Activated naive CD8-positive, alpha-beta T cell treated with anti-CD3 and anti-CD28 coated beads, Interleukin-2, amount 50 U/mL, for 16 hours (primary cell): ENCODE measurements around the gene MTMR10.

ENCODE experiments used
- DNase-seq: peaks from one replicate; pipeline ENCODE4 v3.0.0-alpha.2; 2020; ENCODE audit warnings: low read depth, low spot score

Gene MTMR10

DNA sequence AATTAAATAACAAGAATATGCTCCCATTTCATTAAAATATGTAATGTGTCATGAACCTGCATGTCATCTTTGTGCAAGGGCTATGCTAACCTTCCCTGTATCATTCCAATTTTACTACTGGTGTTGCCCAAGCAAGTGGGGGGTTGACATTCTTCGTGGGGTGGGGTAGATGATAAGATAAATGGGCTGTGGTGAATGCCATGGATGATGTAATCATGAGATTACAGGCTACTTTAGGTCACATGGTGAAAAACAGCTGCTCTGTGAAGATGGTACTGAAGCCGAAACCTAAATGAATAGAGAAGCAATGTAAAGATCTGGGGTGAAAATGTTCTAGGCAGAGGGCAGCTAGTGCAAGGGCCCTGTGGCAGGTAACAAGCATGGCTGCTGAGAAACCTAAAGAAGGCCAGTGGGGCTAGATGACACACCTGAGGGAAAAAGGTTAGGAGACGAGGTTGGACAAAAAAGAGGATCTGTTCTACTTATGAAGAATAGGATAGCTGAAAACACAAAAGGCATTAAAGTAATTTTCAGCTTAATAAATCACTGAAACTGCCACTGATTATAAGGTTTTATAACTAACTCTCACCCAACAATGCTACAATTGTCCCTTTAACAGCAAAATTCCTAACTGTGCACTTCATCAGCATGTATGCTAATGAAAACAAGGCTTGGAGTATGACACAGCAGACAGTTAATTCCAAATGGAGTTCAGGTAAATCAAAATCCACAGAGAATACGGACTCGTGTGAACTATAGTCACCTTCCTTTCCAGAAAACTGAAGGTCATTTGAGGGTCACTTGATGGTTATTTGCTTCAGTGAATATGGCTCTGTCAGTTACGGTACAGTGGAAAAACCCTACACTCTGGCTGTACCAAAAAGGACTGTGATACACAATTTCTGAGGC lies 35.0 kb downstream of the MTMR10 start:
- DNase-seq: no peak

DNA sequence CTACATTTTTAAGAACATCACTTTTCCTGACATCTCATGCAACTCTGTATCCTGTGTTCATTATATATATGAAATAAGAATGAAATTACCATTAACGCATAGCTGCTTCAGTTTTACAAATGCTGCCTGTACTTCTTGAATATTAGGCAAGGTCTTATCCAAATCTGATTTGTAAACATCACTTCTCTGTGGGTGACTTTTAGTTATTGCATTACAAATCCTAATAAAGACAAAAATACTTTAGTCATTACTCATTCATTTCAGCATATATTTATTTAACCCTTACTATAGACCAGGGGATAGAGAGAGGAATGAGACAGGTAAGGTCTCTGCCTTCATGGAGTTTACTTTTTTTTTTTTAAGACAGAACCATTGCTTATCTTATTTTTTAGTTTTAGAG lies 36.8 kb downstream of the MTMR10 start:
- DNase-seq: no peak

DNA sequence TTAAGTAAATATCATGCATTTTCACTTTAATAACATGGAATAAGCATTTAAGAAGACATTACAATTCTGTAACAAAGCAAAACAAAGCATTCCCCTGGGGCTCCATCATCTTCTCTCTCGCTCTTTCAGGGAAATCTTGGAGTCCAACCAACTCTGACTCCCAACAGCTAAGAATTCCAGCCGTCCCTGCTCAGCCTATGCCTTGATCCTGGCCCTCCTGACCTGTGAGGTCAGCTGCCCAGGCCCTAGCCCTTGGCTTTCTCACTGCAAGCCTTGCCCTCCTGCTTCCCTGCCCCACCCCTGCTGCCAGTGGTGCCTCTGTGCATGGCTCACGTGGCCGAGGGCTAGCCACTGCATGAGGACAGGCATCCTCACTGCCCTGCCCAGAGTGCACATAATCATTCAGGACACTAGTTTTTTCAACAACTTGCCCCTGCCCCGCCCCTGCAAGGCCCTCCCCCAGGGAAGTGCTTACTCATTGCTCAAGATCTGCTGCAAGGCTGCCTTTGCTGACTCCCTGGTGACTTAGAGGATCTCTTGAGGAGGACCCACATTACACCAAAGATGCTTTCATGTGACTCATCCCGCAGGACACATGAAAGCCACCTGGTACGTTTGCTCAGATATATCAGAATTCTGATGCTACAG lies 37.6 kb downstream of the MTMR10 start:
- no peak for DNase-seq

DNA sequence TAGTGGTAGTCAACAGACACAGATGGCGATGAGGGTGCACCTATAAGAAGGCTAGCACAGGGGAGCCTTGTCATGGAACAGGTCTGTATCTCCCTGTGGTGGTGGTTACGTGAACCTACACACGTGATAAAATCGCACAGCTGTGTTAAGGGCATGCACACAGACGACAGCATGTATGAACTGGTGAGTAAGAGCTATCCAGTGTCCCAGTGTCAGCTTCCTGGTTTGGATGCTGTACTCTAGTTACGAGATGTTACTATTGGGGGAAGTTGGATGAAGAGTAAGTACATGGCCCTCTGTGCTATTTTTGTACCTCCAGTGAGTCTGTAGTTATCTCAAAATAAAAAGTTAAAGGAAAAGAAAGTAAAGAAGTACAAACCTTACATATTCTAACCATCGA lies 38.2 kb downstream of the MTMR10 start:
- DNase-seq: no peak

DNA sequence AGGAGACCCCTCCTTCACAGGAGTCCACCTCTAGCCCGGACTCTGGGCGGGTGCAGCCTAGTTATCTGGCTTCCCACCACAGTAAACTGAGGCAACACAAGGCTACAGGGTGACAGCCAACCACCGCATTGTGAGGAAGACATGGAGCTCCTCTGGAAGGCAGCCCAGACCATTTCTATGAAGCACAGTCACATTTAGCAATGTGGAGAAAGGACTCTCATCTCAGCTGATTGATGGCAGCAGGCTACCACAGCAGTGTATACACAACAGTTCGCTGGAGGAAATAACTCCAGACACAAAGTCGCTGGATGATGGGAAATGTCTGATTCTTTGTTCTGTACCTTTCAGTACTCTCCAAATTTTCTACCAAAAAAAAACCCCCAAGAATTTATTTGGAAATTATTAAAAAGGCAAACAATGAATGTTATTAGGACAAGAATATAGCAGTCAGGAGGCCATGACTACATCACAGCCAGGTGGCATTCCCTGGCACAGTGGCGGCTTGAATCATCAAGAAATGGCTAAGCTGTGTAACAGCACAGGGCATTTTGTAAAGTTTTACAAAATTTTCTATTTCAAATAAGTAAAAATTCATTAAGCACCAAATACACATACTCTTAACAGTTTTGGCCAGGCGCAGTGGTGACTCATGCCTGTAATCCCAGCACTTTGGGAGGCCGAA lies 47.6 kb downstream of the MTMR10 start:
- no peak for DNase-seq

DNA sequence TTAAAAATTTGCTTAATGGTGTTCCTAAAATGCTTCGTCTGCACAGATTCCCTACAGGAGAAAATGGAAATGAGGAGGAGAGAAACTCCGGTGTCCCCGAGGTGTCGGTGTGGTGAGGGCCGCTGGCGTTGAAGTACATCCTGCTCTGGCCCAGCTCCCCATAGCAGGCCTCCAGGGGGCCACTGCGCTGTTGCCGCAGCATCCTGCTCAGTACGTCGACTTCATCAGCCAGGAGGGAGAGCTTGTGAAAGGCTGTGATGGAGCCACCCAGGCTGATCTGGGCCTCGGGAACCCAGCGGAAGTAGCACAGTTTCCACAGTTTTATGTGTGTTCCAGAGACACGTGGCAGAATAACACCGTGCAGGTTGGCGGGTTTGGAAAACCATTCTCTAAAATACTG lies 49.9 kb downstream of the MTMR10 start:
- DNase-seq: no peak

DNA sequence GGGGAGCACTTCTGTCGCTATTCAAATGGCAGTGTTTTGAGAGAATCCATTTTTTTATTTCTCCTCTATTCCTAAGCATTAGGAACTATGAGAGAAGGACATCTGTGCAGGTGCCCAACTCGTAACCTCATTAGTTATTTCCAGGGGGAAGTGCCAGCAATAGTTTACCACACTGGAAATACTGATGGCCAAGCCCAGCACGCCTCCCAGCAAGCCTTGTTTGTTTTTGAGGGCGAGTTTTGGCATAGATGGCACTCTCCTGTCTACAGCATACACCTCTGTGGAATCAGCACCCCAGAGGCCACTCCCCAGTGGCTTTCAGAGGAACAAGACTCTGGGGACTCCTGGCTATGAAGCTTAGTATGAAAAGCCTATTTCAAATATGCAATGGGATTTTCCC lies 51.1 kb downstream of the MTMR10 start:
- no peak for DNase-seq

DNA sequence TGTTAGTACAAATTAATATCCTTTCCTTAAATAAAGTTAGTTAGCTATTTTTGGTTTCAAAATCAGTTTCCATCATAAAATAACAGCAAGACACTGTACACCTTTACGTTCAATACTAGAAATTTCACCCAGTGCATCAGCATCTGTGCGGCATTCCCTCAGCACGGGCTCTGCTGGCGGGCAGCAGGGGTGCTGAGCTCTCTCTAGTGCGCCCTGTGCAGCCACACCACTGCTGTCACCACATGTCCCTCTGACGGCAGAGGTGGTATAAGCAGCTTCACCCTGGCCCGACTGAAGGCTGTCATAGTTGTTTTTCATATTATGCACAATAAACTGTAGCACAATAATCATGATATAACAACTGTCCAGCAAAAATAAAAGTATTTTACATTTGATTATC lies 52.3 kb downstream of the MTMR10 start:
- DNase-seq: no peak

DNA sequence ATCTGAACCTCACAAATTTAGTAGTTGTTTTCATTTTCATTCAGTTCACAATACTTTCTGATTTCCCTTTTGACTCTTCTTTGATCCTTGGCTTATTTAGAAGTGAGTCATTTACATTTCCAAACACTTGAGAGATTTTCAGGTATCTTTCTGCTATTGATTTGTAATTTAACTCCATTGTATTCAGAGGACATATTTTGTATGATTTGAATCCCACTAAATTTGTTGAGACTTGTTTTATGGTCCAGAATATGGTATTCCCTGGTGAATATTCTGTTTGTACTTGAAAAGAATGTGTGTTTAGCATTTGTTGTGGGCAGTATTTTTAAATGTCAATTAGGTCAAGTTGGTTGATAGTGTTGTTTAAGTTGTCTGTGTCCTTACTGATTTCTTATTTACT lies 58.1 kb downstream of the MTMR10 start:
- DNase-seq: no peak

DNA sequence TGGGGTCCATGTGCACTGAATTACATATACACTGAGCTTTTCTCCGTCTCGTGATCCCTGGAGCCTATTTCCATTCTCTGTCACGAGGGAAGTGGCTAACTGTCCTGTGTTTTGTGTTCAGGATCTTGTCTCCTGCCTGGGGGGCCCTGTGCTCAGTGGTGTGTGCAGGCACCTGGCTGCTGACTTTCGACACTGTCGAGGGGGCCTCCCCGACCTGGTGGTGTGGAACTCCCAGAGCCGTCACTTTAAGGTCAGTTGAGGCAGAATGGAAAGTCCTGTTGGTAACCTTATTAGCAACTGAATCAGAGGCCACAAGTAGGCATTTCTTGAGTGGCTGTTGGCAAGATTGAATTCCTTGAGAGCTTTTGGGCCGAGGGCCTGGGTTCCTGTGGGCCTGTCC lies 61.0 kb downstream of the MTMR10 start:
- DNase-seq: no peak

DNA sequence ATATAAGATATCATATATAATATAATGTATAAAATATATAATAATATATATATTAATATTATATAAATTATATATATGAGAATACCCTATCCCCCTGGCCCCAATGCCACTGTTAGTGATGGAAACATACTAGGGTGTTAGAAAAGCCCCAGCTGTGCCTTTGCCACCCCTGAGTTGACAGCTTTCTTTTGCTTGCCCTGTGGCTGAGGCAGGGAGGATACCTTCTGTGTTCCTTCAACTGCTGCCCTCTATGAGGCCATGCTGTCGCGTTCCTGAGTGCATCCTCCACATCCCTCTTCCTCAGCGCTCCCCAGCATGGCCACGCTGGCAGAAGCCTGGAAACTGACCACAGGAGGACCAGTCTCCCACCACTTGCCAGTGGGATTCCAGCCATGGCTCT lies 61.4 kb downstream of the MTMR10 start:
- DNase-seq: no peak

DNA sequence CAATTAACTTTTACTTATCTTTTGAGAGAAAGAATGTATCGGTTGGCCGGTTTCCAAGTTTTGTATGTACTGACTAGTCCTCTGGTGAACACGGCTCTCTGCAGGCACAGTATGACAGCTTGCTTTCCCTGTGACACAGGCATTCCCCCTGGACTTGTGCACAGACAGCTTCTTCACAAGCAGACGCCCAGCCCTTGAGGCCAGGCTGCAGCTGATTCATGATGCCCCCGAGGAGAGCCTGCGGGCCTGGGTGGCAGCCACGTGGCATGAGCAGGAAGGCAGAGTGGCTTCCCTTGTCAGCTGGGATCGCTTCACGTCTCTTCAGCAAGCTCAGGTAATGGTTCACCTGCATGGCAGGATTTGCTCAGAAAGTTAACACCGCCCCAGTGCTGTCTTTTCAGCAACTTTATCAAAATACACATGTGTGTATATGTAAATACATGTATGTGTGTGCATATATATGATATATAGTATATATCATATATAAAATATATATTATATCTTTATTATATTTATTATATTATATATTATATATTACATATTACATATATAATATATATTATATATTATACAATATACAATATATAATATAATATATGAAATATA lies 62.3 kb downstream of the MTMR10 start:
- DNase-seq: no peak

DNA sequence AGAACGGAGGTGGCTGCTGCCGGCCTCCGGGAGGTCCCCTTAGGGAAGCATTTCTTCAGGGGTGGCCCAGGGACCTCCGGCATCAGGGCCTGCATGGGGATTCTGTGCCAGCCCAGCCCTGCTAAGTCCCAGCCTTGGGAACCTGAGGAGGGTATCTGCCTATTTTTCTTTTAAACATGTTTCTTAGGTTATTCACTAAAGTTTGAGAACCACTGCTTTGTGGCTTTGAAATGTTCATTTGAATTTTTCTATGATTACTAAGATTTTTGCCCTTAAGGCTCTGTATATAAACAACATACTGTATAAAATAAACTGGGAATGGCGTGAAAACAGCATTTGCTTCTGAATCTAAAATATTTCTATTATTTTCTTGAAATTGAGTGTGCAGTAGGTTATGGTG lies 63.4 kb downstream of the MTMR10 start:
- no peak for DNase-seq

DNA sequence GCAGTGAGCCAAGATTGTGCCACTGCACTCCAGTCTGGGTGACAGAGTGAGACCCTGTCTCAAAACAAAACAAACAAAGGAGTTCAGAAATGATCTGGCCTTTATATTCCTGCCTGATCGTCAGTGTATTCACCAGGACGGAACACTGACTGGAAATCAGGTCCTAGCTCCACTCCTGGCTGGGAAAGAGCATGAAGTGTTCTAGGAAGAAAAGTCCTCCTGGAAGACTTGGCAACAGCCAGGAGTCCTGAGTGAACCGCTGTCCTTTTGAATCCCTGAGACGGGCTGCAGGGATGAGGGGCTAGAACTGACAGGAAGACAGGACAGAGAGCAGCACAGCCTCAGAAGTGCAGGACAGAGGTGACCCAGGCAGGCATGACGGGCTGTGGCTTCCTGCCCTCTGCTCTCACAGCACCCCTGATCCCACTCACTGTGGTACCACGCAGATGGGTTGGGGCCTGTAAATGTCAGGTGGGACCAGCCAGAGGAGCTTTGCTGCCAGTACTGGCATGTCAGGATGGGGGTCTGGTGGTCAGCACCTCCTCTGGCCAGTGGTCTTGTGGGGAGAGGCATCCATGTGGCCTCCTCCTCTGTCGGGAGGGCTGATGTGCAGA lies 64.2 kb downstream of the MTMR10 start:
- DNase-seq: no peak

DNA sequence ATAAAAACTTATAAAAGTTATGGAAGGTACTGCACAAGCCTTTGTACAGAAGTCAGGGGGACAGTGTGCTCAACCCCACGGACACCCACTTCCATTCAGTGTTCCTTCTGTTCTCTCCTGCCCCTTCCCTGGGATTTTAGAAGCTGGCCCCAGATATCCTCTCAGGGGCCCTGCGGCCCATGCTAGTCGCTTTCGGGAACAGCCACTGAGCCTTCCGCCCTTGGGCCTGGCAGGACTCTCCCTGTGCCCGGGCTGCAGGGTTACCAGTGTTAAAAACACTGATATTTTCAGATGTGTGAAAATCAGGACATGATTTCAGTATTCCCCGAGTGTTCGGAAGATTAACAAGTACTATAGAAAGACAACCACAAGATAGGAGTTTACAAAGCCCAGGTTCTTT lies 65.3 kb downstream of the MTMR10 start:
- DNase-seq: no peak

DNA sequence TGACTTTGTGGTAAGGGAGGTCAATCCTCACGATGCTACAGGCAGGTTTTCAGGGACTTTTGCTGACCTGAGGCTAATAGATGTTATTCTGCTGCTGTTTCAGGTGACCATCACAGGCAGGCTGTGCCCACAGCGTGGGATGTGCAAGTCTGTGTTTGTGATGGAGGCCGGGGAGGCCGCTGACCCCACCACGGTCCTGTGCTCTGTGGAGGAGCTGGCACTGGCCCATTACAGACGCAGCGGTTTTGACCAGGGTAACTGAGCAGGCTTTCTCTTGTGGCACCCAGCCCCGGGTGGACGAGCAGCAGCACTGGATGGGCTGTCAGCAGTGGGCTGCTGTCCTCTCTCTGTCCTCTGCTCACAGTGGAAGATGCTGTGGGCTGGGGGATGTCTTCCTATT lies 65.7 kb downstream of the MTMR10 start:
- DNase-seq: no peak

DNA sequence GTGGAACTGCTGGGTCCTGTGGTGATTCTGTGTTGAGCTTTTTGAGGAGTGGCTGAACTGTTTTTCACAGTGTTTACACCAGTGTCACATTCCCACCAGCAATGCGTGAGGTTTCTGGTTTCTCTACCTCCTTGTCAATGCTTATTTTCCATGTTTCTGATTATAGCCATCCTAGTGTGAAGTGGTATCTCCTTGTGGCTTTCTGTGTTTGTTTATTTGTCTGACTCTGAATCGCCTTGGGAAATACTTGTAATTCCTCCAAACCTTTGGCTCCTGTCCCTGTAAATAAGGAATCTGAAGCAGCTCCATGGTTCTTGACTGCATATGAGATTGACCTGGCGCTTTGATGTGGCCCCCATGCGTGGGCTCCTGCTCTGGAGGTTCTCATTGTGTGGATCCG lies 67.1 kb downstream of the MTMR10 start:
- no peak for DNase-seq

DNA sequence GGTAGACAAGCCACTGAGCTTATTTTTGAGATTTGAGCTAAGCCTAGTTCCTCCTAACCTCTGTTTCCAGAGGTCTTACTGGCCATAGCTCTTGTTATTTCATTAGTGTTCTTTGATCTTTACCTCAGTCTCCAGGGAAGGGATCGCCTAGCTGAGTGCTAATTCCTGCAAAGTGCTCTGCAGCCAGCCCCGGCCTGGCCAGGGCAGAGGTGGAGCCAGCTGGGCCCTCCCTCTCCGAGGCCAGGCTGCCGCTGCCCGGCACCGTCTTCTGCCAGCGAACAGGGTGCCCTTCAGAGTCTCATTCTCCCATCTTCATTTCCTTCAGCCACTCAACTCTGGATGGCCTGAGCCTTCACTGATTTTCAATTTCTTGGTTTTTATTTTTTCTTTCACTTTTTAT lies 68.0 kb downstream of the MTMR10 start:
- no peak for DNase-seq

DNA sequence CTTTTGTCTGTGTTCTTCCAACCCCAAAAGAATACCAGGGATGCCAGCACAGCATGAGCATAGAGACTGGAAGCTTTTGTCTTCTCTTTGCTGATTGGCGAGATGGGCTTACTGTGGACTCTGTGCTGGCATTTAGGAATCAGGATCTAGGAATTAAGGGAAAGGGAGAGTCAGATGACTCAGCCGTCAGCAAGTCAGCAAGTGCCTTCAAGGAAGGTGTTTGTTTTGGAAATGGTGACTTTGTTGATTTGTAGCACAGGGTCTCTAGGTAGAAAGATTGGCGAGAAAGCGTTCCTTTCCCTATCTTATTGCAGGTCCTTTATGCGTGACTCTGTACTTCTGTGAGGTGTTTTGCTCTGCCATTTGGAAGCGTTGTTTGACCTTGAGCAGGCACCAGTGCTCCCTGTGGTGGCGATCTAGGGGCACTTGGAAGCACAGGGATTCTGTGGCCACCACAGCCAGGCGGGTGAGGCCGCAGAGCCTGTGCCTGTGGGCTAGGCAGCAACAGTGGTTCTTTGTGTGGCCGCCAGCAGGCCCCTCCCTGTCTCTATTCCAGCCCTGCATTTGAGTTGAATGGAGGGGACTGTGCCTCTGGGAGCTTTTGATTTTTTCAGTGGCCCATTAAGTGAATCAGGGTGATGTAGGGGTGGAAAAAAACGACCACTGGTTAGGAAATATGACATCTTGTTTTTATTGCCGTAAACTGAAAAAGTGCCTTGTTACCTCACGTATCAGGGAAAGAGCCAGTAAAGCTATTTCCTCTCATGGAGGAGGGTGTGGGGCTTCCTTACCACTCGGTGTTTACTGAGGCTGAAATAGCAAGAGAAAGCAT lies 68.7 kb downstream of the MTMR10 start:
- no peak for DNase-seq

DNA sequence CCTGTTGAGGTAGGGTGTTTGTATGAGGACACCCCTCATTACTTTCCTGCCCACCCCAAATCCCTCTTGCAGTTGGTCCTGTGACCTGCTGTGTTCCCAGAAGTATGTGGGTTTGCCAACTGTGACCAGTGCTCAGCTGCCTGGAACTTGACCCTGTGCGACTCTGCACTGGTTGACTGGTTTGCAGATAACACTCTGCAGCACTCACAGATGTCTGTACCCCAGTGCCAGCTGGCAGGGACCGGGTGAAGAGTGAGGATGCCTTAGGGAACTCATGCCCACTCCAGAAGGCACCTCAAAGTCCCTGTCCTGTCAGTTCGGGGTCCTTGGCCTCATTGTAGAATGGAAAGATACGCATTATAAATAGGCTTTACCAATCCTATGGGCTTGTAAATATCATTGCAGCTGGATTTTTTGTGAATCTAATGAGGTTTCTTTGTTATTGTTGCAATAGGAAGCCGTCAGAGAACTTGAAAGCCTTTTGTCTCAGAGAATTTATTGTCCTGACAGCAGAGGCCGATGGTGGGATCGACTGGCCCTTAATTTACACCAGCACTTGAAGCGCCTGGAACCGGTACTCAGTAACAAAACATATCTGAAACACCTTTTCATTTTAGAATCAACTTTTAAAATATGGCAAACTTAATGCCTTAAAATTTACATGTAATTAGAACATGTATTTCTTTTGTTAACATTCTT lies 69.5 kb downstream of the MTMR10 start:
- no peak for DNase-seq
